ENCODE measurements around the gene PCGF3. TPM values are rescaled to one million over a fixed set of nuclear protein-coding genes. Genes with fewer than 3 reads are reported as not detected.
A peak's percentile ranks its signal among the peaks of the same experiment; 100 is the strongest.

The PCGF3 gene
- total RNA-seq, 3 donors from 2014 or later = 45.5 to 66.9 (median 56.7) TPM

GRCh38 chr4:680091-680490 is 25.5 kb upstream of the PCGF3 start:
- H3K36me3 ChIP-seq (ENCODE audit: low read depth) = no peaks in the 10 kb centered on the region
- H3K4me3 ChIP-seq = no peak overlapping the region
- H3K9me3 ChIP-seq = no peaks in the 10 kb centered on the region
- TF ChIP-seq CTCF (IDR thresholded peaks at IDR 0.05) = no peak
- peaks cover 52% of the 10 kb centered on the region for H3K4me1 ChIP-seq (ENCODE audit: low read depth)
- DNase-seq (peak in 1 of 3 donors; percentile 58), ATAC-seq (no peak)
- intact Hi-C loops (cut with DNase I, micrococcal nuclease) = no loop called here

GRCh38 chr4:680551-680927 is 25.1 kb upstream of the PCGF3 start:
- intact Hi-C loops (cut with DNase I, micrococcal nuclease) = no loop called here
- H3K4me1 ChIP-seq (ENCODE audit: low read depth) = peaks cover 47% of the 10 kb centered on the region
- H3K4me3 ChIP-seq = no peak overlapping the region
- peak; percentile 57 to 78 (median 60) for DNase-seq
- H3K9me3 ChIP-seq = no peaks in the 10 kb centered on the region
- ATAC-seq = no peak
- TF ChIP-seq CTCF (IDR thresholded peaks at IDR 0.05) = no peak
- no peaks in the 10 kb centered on the region for H3K36me3 ChIP-seq (ENCODE audit: low read depth)

GRCh38 chr4:680928-681645 is 24.5 kb upstream of the PCGF3 start:
- Histone ChIP-seq H3K4me3 (no peak overlapping the region), H3K4me1 (ENCODE audit: low read depth) (peaks cover 45% of the 10 kb centered on the region), H3K9me3 (no peaks in the 10 kb centered on the region), H3K36me3 (ENCODE audit: low read depth) (no peaks in the 10 kb centered on the region)
- DNase-seq = peak; percentile 68 to 83 (median 80)
- ATAC-seq = peak; percentile 3
- intact Hi-C loops (cut with DNase I, micrococcal nuclease) = no loop called here
- no peak for TF ChIP-seq CTCF (IDR thresholded peaks at IDR 0.05)

- no peak for TF ChIP-seq CTCF (IDR thresholded peaks at IDR 0.05)
- no peak overlapping the region for H3K4me3 ChIP-seq
- DNase-seq (peak; percentile 83 to 89 (median 87)), ATAC-seq (peak; percentile 65)
- intact Hi-C loops (cut with DNase I, micrococcal nuclease) = no loop called here
- H3K4me1 ChIP-seq (ENCODE audit: low read depth) = peaks cover 51% of the 10 kb centered on the region
- H3K36me3 ChIP-seq (ENCODE audit: low read depth) = no peaks in the 10 kb centered on the region
- no peaks in the 10 kb centered on the region for H3K9me3 ChIP-seq
These were observed 23.7 kb upstream of the PCGF3 start for GRCh38 chr4:681736-682451.

GRCh38 chr4:682490-683172 is 23.0 kb upstream of the PCGF3 start:
- Histone ChIP-seq H3K9me3 (no peaks in the 10 kb centered on the region), H3K4me1 (ENCODE audit: low read depth) (peaks cover 55% of the 10 kb centered on the region), H3K36me3 (ENCODE audit: low read depth) (no peaks in the 10 kb centered on the region), H3K4me3 (no peak overlapping the region)
- DNase-seq (peak; percentile 33 to 61 (median 58)), ATAC-seq (peak; percentile 1)
- intact Hi-C loops (cut with DNase I, micrococcal nuclease) = no loop called here
- no peak for TF ChIP-seq CTCF (IDR thresholded peaks at IDR 0.05)
